H9 (cell line): ENCODE results near the gene TEC. TPM values are rescaled to one million over a fixed set of nuclear protein-coding genes. Genes with fewer than 3 reads are reported as not detected.

Experiments
- DNase-seq: peaks from one replicate; pipeline ENCODE4 v3.0.0-alpha.2; 2017
- H2AFZ ChIP-seq: one replicate; pipeline ENCODE4 v1.6.1; 2013; ENCODE audit warnings: mild to moderate bottlenecking, low read length, control low read depth, moderate library complexity
- H2AK5ac ChIP-seq: 2 replicates; pipeline ENCODE4 v1.6.1; 2013; ENCODE audit warnings: low read length, control low read depth, mixed read lengths; ENCODE audit not compliant: insufficient read length
- H2BK120ac ChIP-seq: one replicate; pipeline ENCODE4 v1.6.1; 2013; ENCODE audit warnings: low read depth, mild to moderate bottlenecking, low read length, control low read depth, inconsistent platforms; ENCODE audit not compliant: poor library complexity, severe bottlenecking
- H2BK12ac ChIP-seq: 2 replicates; pipeline ENCODE4 v1.6.1; 2013; ENCODE audit warnings: low read length, control low read depth, mixed read lengths, low read depth; ENCODE audit not compliant: insufficient read length
- H2BK15ac ChIP-seq: 2 replicates; pipeline ENCODE4 v1.6.1; 2013; ENCODE audit warnings: low read depth, low read length, control low read depth
- H2BK20ac ChIP-seq: one replicate; pipeline ENCODE4 v1.6.1; 2013; ENCODE audit warnings: low read depth, mild to moderate bottlenecking, low read length, control low read depth, inconsistent platforms; ENCODE audit not compliant: poor library complexity, severe bottlenecking
- H2BK5ac ChIP-seq: 2 replicates; pipeline ENCODE4 v1.6.1; 2013; ENCODE audit warnings: low read length, control low read depth, mixed read lengths; ENCODE audit not compliant: insufficient read length
- H3K14ac ChIP-seq: 2 replicates; pipeline ENCODE4 v1.6.1; 2013; ENCODE audit warnings: low read length, control low read depth; ENCODE audit not compliant: insufficient read depth
- H3K18ac ChIP-seq: 2 replicates; pipeline ENCODE4 v1.6.1; 2013; ENCODE audit warnings: low read depth, mild to moderate bottlenecking, mixed read lengths, low read length, control low read depth; ENCODE audit not compliant: insufficient read length
- H3K23ac ChIP-seq: 2 replicates; pipeline ENCODE4 v1.6.1; 2013; ENCODE audit warnings: low read length, control low read depth, mixed read lengths, low read depth; ENCODE audit not compliant: insufficient read length
- H3K23me2 ChIP-seq: 2 replicates; pipeline ENCODE4 v1.6.1; 2013; ENCODE audit warnings: low read depth, mild to moderate bottlenecking, mixed read lengths, low read length, control low read depth; ENCODE audit not compliant: insufficient read length, poor library complexity, severe bottlenecking
- H3K27ac ChIP-seq: 2 replicates; pipeline ENCODE4 v1.5.1; 2013; ENCODE audit warnings: low read length, control low read depth, mixed read lengths, low read depth; ENCODE audit not compliant: insufficient read length
- H3K27me3 ChIP-seq: 2 replicates; pipeline ENCODE4 v1.6.1; 2013; ENCODE audit warnings: low read length, control low read depth, inconsistent platforms; ENCODE audit not compliant: insufficient read depth
- H3K4ac ChIP-seq: 2 replicates; pipeline ENCODE4 v1.6.1; 2013; ENCODE audit warnings: low read depth, mild to moderate bottlenecking, control low read depth, inconsistent platforms, low read length, moderate library complexity
- H3K4me1 ChIP-seq: 2 replicates; pipeline ENCODE4 v1.6.1; 2013; ENCODE audit warnings: low read length, control low read depth, inconsistent platforms; ENCODE audit not compliant: insufficient read depth
- H3K4me2 ChIP-seq: 2 replicates; pipeline ENCODE4 v1.6.1; 2013; ENCODE audit warnings: low read length, control low read depth, mixed read lengths; ENCODE audit not compliant: insufficient read length, insufficient read depth
- H3K56ac ChIP-seq: 2 replicates; pipeline ENCODE4 v1.6.1; 2013; ENCODE audit warnings: low read depth, mild to moderate bottlenecking, mixed read lengths, low read length, control low read depth; ENCODE audit not compliant: insufficient read length
- H3K79me1 ChIP-seq: 2 replicates; pipeline ENCODE4 v1.6.1; 2013; ENCODE audit warnings: low read depth, mild to moderate bottlenecking, moderate library complexity, low read length, control low read depth, inconsistent platforms; ENCODE audit not compliant: insufficient read depth, poor library complexity, severe bottlenecking
- H3K79me2 ChIP-seq: 2 replicates; pipeline ENCODE4 v1.6.1; 2013; ENCODE audit warnings: low read length, control low read depth, inconsistent platforms; ENCODE audit not compliant: insufficient read depth
- H3K9ac ChIP-seq: 2 replicates; pipeline ENCODE4 v1.6.1; 2013; ENCODE audit warnings: low read length, control low read depth, mixed read lengths; ENCODE audit not compliant: insufficient read length; ENCODE audit errors: extremely low read depth
- H3K9me3 ChIP-seq: one replicate; pipeline ENCODE4 v1.6.1; 2013; ENCODE audit warnings: low read depth, low read length, inconsistent platforms; ENCODE audit not compliant: control insufficient read depth
- H3T11ph ChIP-seq: one replicate; pipeline ENCODE4 v1.6.1; 2013; ENCODE audit warnings: mild to moderate bottlenecking, low read length, control low read depth, inconsistent platforms
- H4K20me1 ChIP-seq: one replicate; pipeline ENCODE4 v1.6.1; 2013; ENCODE audit not compliant: control insufficient read depth, insufficient read length, insufficient read depth
- H4K5ac ChIP-seq: 2 replicates; pipeline ENCODE4 v1.6.1; 2013; ENCODE audit warnings: low read depth, mild to moderate bottlenecking, mixed read lengths, low read length, control low read depth; ENCODE audit not compliant: insufficient read length
- H4K8ac ChIP-seq: replicated peaks from 2 replicates; pipeline ENCODE4 v1.6.1; 2013; ENCODE audit warnings: low read length, control low read depth, mixed read lengths, low read depth; ENCODE audit not compliant: insufficient read length
- H4K91ac ChIP-seq: 2 replicates; pipeline ENCODE4 v1.6.1; 2013; ENCODE audit warnings: low read depth, mild to moderate bottlenecking, moderate library complexity, mixed read lengths, low read length, control low read depth; ENCODE audit not compliant: insufficient read length
- H3K27ac Mint-ChIP-seq, 3 experiments: 2 replicates in 2 of 3; 3 replicates in 1 of 3; pipeline ENCODE4 v1.8.0; 2020 to 2021; ENCODE audit warnings: mixed read lengths in 3 of 3, mild to moderate bottlenecking in 1 of 3, moderate library complexity in 1 of 3
- H3K27me3 Mint-ChIP-seq: 2 replicates; pipeline ENCODE4 v1.8.0; 2021; ENCODE audit warnings: low read depth, mild to moderate bottlenecking, moderate library complexity, mixed read lengths
- H3K36me3 Mint-ChIP-seq, 3 experiments: 2 replicates in 2 of 3; 3 replicates in 1 of 3; pipeline ENCODE4 v1.8.0; 2020 to 2021; ENCODE audit warnings: low read depth in 3 of 3, mixed read lengths in 3 of 3; ENCODE audit not compliant: insufficient read depth in 1 of 3
- H3K4me1 Mint-ChIP-seq, 2 experiments: 2 replicates each; pipeline ENCODE4 v1.8.0; 2020; ENCODE audit warnings: mixed read lengths in 2 of 2
- H3K4me3 Mint-ChIP-seq, 2 experiments: 2 replicates in 1 of 2; 3 replicates in 1 of 2; pipeline ENCODE4 v1.8.0; 2020 to 2021; ENCODE audit warnings: mild to moderate bottlenecking in 2 of 2, mixed read lengths in 2 of 2, moderate library complexity in 1 of 2
- H3K9me3 Mint-ChIP-seq, 2 experiments: 2 replicates in 1 of 2; 3 replicates in 1 of 2; pipeline ENCODE4 v1.8.0; 2020; ENCODE audit warnings: mild to moderate bottlenecking in 2 of 2, mixed read lengths in 2 of 2, moderate library complexity in 1 of 2
- CTCF ChIP-seq: fragments of 200-600 bp; sonication (generic); conservative IDR thresholded peaks from 3 replicates; pipeline ENCODE4 v1.8.0; 2021; ENCODE audit warnings: antibody characterized with exemption, mild to moderate bottlenecking
- WGBS: extraction: QIAGEN DNeasy Blood & Tissue Kit; methylation state at CpG from one replicate; pipeline ENCODE4 v1.1.7; 2013; ENCODE audit warnings: missing lambda C conversion rate, low lambda C conversion rate, mixed read lengths; ENCODE audit not compliant: insufficient read length; ENCODE audit errors: extremely low coverage; 5-methylcytosine and 5-hydroxymethylcytosine counted together
- total RNA-seq: library from RNA; stranded (reverse); gene quantifications from 2 replicates; pipeline ENCODE4 v1.2.1, GENCODE V29; 2021

Gene TEC
- total RNA-seq, 1 experiment from 2014 or later, result 1.8 TPM

- Histone ChIP-seq H2BK120ac (no peak overlapping the region), H3K56ac (no peak overlapping the region), H4K20me1 (no peaks in the 10 kb centered on the region), H2BK15ac (no peak overlapping the region), H3K9me3 (no peaks in the 10 kb centered on the region), H3T11ph (no peak overlapping the region), H4K5ac (no peak overlapping the region), H2AK5ac (no peak overlapping the region), H3K79me2 (no peaks in the 10 kb centered on the region), H2BK20ac (no peak overlapping the region), H3K18ac (no peak overlapping the region), H3K27ac (no peak overlapping the region), H4K91ac (no peak overlapping the region), H3K23me2 (no peaks in the 10 kb centered on the region), H3K4me1 (no peaks in the 10 kb centered on the region), H3K9ac (no peak overlapping the region), H3K27me3 (no peaks in the 10 kb centered on the region), H2AFZ (no peak overlapping the region), H2BK5ac (no peak overlapping the region), H3K23ac (no peak overlapping the region), H2BK12ac (no peak overlapping the region), H3K79me1 (no peaks in the 10 kb centered on the region), H3K4me2 (no peak overlapping the region), H3K14ac (no peak overlapping the region), H3K4ac (no peak overlapping the region), H4K8ac (no peak overlapping the region)
- peak; percentile 35 for DNase-seq
- peaks cover 13 to 14% of the 10 kb centered on the region in 2 experiments for H3K4me1 Mint-ChIP-seq
- no CpG with 5 or more reads among the region's 7 CpGs for WGBS
- H3K27me3 Mint-ChIP-seq, result no peaks in the 10 kb centered on the region
- H3K9me3 Mint-ChIP-seq, result no peaks in the 10 kb centered on the region
- H3K4me3 Mint-ChIP-seq, result no peak overlapping the region
- H3K27ac Mint-ChIP-seq, result peak overlapping the region; percentile 56 to 84 (median 66); a peak in 4 of 7 replicates
- TF ChIP-seq CTCF, result no peak
- no peaks in the 10 kb centered on the region for H3K36me3 Mint-ChIP-seq
Observed at GRCh38 chr4:48225368-48226141, 44.1 kb downstream of the TEC start.
